GM18951 (cell line): ENCODE data around the gene EPHA8.

Source experiments
- POLR2A ChIP-seq: IDR thresholded peaks from 4 replicates; pipeline ENCODE4 v1.6.1; 2011; ENCODE audit warnings: mild to moderate bottlenecking; ENCODE audit not compliant: insufficient read length, insufficient read depth; ENCODE audit errors: extremely low read depth
- in situ Hi-C: fragments of 300-500 bp; cut with MboI; formaldehyde crosslinking; loops from one replicate; pipeline ENCODE4 v1.12.0; 2022; ENCODE audit warnings: low sequenced_read_pairs, mixed read lengths, inconsistent platforms; ENCODE audit not compliant: unreplicated experiment

EPHA8 gene

DNA sequence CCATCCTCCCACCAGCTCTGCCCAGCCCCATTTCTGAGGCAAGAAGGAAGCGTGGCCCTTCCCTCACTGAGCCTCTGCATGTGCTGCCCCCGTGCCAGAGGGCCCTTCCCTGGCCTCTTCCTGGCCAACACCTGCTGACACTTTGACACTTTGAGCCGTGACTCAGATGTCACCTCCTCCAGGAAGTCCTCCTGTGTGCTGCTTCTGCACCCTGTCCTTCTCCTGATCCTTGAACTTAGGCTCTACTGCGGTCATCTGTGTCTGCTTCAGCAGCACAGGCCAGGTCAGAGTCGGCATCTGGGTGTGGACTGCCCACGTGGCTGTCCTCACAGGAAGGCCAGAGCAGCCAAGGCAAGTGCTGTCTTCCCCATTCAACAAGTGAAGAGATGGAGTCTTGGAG lies 19.6 kb upstream of the EPHA8 start:
- in situ Hi-C loops: no loop called here
- TF ChIP-seq POLR2A: no peak

DNA sequence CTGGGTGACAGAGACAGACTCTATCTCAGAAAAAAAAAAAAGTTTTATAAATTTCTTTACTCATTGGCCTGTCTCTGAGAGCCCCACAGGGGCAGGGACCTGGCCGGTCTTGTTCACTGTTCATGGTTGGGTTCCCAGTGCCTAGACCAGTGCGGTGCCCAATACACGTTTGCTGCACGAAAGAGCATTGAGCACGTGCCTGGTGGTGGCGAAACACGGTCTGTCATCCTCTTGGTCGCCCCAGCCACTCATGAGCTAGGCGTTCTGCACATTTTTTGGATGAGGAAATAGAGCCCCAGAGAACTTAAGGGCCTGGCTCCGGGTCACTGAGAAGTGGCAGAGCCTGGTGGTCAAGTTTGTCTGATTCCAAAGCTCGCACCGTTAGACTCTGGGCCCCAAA lies 18.7 kb upstream of the EPHA8 start:
- TF ChIP-seq POLR2A: no peak
- in situ Hi-C loops: no loop called here

- in situ Hi-C loops: no loop called here
- no peak for TF ChIP-seq POLR2A
These were observed 18.1 kb upstream of the EPHA8 start for GRCh38 chr1:22545141-22545540.

- in situ Hi-C loops: no loop called here
- TF ChIP-seq POLR2A: no peak
These were observed 16.0 kb upstream of the EPHA8 start for GRCh38 chr1:22547186-22547817.

DNA sequence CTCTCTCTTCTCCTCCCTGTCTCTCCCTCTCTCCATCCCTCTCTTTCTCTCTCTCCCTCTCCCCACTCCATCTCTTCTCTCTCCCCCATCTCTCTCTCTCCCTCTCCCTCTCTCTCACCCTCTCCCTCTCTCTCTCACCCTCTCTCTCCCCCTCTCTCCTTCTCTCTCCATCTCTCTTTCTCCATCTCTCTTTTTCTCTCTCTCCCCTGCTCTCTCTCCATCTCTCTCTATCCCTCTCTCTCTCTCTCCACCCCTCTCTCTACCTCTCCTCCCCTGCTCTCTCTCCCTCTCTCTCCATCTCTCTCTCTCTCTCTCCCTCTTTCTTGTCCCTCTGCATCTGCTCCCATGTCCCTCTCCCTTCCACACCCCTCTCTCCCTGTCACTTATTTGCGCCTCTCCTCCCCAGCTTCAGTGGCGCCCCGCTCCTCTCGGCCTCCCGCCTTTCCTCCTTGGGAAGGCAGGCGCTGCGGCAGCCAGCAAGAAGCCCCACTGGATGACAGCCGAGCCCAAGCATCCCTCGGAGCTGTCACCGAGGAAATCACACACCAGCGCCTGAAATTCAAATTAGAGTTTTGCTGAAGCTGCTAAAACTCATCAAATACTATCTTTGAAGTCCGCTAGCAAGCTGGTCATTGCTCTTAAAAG lies 15.3 kb upstream of the EPHA8 start:
- in situ Hi-C loops: no loop called here
- TF ChIP-seq POLR2A: no peak

GRCh38 chr1:22550021-22550420 lies 13.3 kb upstream of the EPHA8 start:
- TF ChIP-seq POLR2A: no peak
- in situ Hi-C loops: no loop called here

GRCh38 chr1:22551591-22551990 lies 11.7 kb upstream of the EPHA8 start:
- no peak for TF ChIP-seq POLR2A
- in situ Hi-C loops: no loop called here

DNA sequence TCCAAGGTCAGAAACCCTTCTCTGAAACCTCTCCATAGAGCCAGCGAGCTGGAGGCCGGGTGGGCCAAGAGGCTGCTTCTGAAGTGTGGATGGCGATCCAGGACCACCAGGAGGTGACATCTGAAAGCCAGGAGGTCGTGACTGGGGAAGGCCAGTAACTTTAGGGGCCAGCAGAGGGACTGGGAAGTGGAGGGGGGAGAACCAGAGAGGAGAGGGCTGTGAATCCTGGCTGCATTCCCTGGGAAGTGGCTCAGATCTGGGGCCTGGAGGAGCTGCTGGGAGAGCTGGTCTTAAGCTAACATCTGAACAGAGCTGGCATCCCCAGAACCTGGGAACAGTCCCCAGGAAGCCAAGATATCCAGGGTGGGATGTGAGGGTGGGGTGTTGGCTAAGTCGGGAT lies 11.3 kb upstream of the EPHA8 start:
- in situ Hi-C loops: no loop called here
- TF ChIP-seq POLR2A: no peak

DNA sequence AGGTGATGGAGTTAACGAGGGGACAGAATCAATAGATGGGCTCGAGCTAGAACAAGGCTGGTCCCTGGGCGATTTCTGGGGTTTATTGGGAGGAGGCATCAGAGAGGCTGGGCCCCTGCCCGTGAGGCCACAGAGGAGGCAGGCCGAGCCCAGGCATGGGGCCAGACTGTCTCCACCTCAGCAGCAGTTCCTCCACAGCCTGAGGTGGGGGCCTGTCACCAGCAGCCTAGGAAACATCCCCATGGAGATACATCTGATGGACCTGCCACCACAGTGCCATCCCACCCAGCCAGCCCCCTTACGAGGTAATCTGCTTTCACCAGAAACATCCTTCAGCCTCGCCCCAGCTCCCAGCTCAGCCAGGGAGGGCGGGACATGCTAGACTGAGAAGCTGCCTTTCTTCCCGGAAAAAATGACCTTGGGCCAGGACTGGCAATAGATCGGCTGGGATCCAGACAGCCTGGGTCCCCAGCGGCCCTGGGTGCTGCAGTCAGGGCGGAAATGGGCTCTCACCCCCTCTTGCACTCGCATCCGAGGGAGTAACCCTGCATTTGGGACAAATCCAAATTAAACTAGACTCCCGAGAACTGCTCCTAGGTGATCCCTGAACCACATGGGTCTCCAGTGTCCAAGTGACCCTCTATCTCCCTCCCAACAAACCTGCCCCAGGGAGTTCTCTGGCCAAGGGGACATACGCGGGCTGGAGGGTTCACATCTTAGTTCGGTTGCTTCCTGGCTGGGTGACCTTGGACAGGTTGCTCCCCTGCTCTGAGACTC lies 10.0 kb upstream of the EPHA8 start:
- no peak for TF ChIP-seq POLR2A
- in situ Hi-C loops: no loop called here

DNA sequence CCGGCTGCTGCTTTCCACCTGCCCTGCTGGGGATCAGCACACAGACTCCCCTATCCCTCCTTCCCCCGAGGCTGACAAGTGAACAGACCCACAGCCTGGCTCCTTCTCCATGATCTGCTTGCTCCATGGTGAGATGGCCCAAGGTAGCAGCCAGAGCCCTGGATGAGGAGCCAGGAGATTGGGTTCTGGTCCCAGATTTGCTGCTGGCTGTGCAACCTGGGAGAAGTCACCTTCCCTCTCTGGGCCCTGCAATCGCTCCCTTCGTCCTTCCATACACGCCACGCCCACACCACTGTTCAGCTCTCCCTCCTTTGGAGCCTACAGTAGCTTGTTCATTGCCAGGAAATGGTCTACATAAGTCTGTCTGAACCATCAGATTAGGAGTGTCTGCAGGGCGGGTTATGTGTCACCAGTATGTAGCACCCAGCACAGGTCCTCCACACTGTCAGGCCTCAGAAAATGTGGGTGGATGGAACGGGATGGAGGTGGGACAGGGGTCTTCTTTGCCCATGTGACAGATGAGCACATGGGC lies 9.2 kb upstream of the EPHA8 start:
- in situ Hi-C loops: no loop called here

DNA sequence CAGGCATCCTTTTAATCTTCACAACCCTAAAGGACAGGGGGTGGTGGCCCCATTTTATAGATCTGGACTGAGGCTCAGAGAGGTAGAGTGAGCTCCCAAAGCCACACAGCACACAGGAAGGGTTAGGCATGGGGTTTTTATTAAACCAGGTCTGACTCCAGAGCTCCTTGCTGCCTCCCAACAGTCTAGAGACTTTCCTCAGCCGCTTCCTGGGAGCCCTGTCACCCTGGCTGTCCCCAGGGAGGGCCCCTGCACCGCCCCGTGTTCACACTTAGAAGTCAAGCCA lies 8.0 kb upstream of the EPHA8 start:
- in situ Hi-C loops: no loop called here
- no peak for TF ChIP-seq POLR2A

More for the DNA sequence above, 9.2 kb upstream of the EPHA8 start:
- no peak for TF ChIP-seq POLR2A

GRCh38 chr1:22556391-22557104 lies 6.7 kb upstream of the EPHA8 start:
- in situ Hi-C loops: no loop called here
- no peak for TF ChIP-seq POLR2A

DNA sequence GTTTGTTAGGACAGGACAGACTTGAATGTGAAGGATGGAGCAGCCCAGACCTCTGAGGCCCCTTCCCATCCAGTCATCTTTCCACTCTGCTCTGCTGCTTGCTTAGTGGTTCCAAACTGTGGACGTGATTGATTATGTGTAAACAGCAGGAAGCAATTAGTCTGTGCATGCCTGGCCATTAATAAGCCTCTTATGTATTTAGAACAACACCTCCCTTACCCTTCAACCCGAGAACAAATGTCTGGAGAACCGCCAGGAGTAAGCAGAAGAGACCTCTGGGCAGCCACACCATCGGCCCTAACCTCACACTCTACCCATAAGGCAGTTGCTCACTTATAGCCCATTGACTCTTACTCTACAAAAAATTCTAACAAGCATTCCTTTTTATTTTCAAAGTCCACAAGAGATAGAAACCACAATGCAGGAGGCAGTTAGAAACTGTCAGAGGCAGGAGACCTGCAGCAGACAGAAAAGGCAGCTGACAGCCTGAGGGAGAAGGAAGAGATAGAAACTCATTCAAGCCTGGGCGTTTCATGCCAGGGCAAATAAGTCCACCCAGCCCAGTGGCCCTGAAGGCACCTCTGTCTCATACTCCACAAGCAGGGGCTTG lies 5.8 kb upstream of the EPHA8 start:
- in situ Hi-C loops: no loop called here
- no peak for TF ChIP-seq POLR2A
